GM12864 (cell line): ENCODE results near the gene CBX7.

Experiments
- DNase-seq: peaks from one replicate; pipeline ENCODE4 v3.0.0-alpha.2; 2011; ENCODE audit warnings: low read depth
- H3K4me3 ChIP-seq: 2 replicates; pipeline ENCODE4 v1.5.1; 2011; ENCODE audit warnings: mild to moderate bottlenecking, low read depth, low read length, control low read depth
- CTCF ChIP-seq: IDR thresholded peaks from 2 replicates; pipeline ENCODE4 v1.5.1; 2011; ENCODE audit warnings: low read depth, mild to moderate bottlenecking, moderate library complexity, low read length, control low read depth, inconsistent platforms; ENCODE audit errors: missing control alignments

CBX7 gene

GRCh38 chr22:39120983-39121382 lies 31.5 kb downstream of the CBX7 start:
- no peak for DNase-seq
- TF ChIP-seq CTCF, result no peak
- H3K4me3 ChIP-seq, result no peak overlapping the region

DNA sequence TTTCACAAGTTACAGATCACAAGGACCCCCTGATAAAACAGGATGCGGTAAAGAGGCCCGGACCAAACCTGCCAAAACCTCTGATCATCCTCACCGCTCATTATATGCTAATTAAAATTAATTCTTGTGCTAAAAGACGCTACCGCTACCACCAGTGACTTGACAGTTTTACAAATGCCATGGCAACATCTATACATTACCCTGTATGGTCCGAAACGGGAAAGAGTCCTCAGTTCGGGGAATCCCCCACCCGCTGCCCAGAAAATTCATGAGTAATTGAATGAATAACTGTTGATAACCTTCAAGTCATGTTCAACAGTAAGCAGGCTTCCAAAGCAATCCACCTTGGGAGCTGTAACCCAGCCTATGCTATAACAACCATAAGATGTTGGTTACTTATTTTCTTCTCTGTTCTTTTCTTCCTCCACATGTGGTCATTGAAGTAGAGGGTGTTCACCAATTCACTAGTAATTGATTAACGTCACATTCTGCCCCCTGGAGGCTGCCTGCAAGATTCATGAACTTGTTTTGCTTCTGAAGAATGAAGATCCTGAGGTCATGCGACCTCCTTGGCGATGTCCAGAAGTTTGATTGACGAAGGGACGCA lies 34.8 kb downstream of the CBX7 start:
- TF ChIP-seq CTCF, result peak; percentile 67
- DNase-seq, result peak; percentile 81
- H3K4me3 ChIP-seq, result no peak overlapping the region

GRCh38 chr22:39115977-39116621 lies 36.4 kb downstream of the CBX7 start:
- no peak for DNase-seq
- H3K4me3 ChIP-seq, result no peak overlapping the region
- no peak for TF ChIP-seq CTCF

DNA sequence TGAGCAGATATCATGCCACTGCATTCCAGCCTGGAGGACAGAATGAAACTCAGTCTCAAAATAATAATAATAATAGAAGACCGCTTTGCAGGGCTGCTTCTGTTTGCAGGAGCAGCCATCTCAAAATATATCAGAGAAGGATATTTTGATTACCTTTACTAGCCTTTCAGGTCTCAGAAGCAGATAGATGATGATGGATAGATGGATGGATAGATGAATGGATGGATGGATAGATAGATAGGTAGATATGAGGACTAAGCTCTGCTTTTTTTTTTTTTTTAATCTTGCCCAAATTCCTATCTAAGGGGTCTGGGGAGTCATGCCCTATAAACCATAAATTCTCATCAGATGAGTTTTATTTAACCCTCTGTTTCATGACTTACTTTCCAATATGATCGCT lies 36.9 kb downstream of the CBX7 start:
- H3K4me3 ChIP-seq, result no peak overlapping the region
- no peak for TF ChIP-seq CTCF
- no peak for DNase-seq

GRCh38 chr22:39114112-39114511 lies 38.4 kb downstream of the CBX7 start:
- no peak overlapping the region for H3K4me3 ChIP-seq
- no peak for TF ChIP-seq CTCF
- DNase-seq, result no peak

DNA sequence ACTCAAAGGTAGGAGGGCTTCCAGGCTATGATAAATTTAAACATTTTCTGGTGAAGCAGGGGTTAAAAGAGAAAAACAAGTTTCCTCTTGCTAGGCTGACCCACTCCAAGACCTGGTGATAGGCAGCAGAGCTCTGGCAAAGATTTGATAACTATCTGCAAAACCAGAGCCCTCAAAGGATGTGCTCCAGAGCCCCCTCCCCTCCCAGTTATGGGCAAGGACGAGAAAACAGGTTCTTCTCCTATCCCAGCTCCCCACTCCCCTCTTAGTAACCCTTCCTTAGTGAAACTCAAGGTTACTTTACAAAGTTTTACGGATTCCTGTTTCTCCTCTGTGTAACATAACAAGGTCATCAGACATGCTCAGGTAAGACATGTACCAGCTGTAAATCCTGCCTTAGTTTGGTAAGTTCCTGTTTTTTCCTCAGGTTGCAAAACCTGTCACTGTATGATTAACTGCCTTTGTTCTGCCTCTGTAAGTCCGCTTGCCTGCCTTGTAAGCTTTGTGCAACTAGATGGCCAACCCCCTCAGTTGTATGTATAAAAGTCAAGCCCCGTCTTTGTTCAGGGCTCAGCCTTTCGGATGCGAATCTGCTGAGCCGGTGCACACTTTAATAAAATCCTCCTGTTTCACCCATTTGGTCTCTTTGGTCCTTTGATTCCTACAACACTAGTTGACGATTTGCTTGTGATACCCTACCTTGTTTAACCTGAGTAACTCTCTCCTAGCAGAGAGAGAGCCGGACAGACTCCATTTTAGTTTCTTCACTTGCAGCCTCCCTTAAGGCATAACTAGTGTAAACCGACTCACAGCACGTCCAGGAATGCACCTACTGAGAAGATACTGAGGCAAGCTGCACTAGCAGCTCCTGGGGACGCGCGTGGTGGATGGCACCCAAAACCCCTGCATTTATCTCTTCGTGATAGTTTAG lies 41.6 kb downstream of the CBX7 start:
- no peak for TF ChIP-seq CTCF
- DNase-seq, result no peak
- no peak overlapping the region for H3K4me3 ChIP-seq
